GM19025 (cell line): ENCODE measurements around the gene ANXA11.
"Not testable (repeated sequence)": the region's sequence is repeated elsewhere in the genome, so short reads cannot be mapped to it uniquely, and the experiment has no call there.

Source experiments
- ATAC-seq: cut with Tn5 transposase; IDR thresholded peaks from one replicate; pipeline ENCODE4 v1.9.1; 2021; ENCODE audit warnings: mild to moderate bottlenecking, low read depth, moderate library complexity; ENCODE audit not compliant: unreplicated experiment

ANXA11 gene

GRCh38 chr10:80205477-80206276 lies at the start of gene ANXA11:
TSS of gene ANXA11 (minus strand) at chr10:80205537. CDS start at chr10:80172861, 32,676 bp downstream.
- ATAC-seq = peak; percentile 86

GRCh38 chr10:80254726-80255125 lies 49.4 kb upstream of the ANXA11 start:
- ATAC-seq = not testable (repeated sequence)

DNA sequence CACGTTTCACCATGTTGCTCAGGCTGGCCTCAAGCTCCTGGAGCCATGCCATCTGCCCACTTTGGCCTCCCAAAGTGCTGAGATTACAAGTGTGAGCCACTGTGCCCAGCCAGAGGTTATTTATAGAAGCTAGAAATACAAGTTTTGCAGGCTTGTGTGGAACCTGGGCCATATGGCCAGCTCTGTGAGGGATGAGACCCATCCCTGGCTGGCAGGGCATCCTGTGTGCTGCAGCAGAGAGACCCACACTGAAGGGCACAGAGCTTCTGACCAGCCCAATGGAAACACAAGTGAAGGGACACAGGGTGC lies 48.6 kb upstream of the ANXA11 start:
- ATAC-seq = not testable (repeated sequence)

- ATAC-seq = peak; percentile 57
These were observed 48.1 kb upstream of the ANXA11 start for GRCh38 chr10:80253266-80253962.

DNA sequence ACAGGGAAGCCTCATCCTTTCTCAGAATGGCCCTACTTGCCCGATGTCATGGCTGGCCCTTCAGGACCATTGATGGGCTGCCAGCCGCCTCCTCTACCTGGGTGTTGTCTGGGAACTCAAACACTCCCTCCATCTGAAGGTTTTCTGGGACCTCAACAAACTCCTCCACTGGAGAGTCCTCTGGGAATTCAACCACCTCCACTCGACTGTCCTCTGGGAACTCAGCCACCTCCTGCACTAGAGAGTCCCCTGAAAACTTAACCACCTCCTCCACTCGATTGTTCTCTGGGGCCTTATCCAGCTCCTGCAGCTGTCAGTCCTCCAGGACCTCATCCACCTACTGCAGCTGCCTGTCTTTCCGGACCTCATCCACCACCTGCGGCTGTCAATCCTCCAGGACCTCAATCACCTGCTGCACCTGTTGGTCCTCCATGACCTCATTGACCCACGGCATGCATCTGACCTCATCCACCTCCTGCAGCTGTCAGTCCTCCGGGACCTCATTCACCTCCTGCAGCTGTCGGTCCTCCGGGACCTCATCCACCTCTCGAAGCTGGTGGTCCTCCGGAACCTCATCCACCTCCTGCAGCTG lies 47.1 kb upstream of the ANXA11 start:
- no peak for ATAC-seq

GRCh38 chr10:80251703-80252280 lies 46.5 kb upstream of the ANXA11 start:
- not testable (repeated sequence) for ATAC-seq

DNA sequence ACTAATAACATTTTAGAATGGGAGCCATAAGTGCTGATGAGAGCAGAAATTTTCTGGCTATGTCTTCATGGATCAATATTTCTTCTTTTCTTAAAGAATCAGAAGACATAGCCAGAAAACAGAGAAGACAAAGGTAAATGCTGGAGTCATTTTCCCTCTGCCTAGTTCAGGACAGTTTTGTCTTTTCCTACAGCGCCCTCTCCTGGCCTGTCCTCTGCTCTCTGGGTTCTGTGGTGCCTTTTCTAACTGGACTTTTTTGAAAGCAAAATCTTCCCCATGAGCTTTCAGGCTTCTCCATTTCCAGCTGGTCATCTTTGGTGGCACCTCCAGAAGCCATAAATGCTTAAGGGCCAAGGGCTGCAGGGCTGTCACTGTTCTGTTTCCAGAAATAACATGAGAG lies 45.1 kb upstream of the ANXA11 start:
- not testable (repeated sequence) for ATAC-seq

DNA sequence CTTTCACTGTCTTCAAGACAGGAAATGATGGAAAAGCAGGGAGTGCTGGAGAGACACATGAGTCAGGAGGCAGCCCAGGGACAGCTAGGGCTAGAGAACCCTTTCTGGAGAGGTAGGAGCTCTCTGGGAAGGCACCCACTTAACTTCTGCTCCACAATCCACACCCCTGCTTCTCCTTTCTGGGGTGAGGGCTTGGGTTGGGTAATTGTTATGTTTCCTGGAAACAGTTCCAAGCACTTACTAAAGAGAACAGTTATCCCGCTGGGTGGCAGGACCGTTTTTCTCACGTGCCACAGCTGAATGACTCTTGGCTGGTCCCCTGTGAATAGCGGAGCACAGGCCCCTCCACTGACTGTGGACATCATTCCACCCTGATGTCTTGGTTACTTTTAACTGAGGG lies 44.6 kb upstream of the ANXA11 start:
- not testable (repeated sequence) for ATAC-seq

- not testable (repeated sequence) for ATAC-seq
These were observed 42.3 kb upstream of the ANXA11 start for GRCh38 chr10:80247611-80248010.

DNA sequence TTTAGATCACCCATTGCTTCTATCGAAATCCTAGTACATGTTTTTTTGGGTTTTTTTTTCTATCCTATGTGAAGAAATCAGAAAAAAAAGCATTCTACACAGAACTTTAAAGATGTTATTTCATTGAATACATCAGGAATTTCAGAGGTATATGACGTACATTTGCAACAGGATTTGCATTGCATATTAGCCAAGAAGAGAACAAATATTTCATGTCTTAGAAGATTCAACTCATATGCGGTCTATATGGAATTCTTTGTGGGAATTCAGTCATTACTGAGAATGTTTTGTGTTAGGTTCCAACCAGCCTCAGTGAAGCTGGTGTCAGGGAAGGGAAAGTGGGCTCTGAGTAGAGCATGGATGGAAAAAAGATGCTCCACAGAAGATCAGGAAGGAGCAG lies 39.0 kb upstream of the ANXA11 start:
- not testable (repeated sequence) for ATAC-seq

DNA sequence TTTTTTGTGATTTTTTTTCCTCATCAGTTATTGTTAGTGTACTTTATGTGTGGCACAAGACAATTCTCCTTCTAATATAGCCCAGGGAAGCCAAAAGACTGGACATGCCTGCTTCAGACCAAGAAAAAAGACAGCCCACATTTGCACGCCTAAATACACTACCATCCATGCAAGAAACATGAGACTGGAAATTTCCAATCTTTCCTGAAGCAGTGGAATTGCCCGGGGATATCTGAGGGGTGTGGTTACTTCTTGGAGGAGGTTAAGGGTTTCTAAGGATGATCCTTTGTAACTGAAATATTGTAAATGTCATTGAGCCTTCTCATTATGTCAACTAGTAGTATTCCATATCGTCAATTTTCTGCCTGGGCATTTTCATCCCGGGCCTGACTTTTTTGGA lies 37.0 kb upstream of the ANXA11 start:
- ATAC-seq = not testable (repeated sequence)

DNA sequence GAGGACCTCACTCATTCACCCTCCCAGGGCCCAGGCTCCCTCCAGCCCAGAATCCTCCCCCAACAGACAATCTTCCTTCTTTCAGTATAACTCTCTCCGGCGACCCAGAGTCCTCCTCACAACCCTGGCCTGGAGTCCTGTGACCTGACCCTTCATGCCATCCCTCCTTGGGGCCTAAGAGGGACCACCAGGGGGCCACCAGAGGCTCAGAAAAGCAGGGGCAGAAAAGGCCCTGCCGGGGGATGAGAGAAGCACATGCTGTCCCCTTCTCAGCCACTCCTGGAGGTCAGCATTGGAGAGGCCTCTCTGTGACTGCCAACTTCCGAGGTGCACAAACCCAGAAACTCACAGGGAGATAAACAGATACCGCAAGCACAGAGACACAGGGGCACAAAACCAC lies 31.1 kb upstream of the ANXA11 start:
- ATAC-seq = not testable (repeated sequence)

GRCh38 chr10:80234331-80235235 lies 29.2 kb upstream of the ANXA11 start:
- peak; percentile 100 for ATAC-seq

GRCh38 chr10:80233871-80234270 lies 28.5 kb upstream of the ANXA11 start:
- ATAC-seq = not testable (repeated sequence)

GRCh38 chr10:80226723-80227122 lies 21.4 kb upstream of the ANXA11 start:
- peak; percentile 72 for ATAC-seq

DNA sequence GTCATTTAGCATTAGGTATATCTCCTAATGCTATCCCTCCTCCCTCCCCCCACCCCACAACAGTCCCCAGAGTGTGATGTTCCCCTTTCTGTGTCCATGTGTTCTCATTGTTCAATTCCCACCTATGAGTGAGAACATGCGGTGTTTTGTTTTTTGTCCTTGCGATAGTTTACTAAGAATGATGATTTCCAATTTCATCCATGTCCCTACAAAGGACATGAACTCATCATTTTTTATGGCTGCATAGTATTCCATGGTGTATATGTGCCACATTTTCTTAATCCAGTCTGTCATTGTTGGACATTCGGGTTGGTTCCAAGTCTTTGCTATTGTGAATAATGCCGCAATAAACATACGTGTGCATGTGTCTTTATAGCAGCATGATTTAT lies 17.7 kb upstream of the ANXA11 start:
- not testable (repeated sequence) for ATAC-seq

DNA sequence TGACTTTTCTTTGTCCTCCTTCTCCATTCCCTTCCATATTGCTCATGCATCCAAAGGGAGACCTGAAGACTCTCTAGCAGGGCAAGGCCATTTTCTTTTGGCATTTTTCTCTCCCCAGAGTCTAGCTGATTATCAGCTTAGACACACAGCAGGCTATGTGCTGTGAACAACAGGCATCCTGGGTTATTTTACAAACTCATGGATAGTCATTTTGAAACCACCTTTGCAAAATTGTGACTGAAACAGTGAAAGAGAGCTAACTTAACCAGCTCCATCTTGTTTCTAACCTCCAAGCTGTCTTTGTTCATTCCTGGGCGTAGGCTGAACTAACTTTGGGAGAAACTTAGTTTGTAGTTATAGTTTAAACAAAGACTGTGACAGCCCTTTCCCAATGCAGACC lies 13.5 kb upstream of the ANXA11 start:
- peak; percentile 87 for ATAC-seq

DNA sequence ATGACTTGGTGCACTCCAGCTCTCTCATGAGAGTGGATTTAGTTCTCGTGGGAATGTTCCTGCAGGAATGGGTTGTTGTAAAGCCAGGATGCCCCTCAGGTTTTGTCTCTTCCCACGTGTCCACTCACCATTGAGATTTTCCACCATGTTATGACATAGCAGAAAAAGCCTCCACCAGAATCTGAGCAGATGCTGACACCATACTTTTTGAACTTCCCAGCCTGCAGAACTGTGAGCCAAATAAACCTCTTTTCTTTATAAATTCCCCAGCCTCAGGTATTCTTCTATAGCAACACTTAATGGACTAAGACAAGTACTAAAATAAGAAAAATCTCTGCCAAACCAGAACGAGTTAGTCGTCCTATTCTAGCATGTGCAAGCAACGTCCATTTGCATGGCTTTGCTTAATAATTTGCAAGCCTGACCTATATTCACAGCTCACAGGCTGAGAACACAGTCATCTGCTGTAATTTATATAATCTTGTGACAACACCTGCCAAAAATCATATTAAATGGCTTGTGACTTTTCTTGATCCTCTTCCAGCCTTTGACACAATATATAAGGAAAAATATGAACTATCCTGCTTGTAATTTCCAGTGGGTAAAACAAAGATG lies 9.1 kb upstream of the ANXA11 start:
- ATAC-seq = not testable (repeated sequence)

DNA sequence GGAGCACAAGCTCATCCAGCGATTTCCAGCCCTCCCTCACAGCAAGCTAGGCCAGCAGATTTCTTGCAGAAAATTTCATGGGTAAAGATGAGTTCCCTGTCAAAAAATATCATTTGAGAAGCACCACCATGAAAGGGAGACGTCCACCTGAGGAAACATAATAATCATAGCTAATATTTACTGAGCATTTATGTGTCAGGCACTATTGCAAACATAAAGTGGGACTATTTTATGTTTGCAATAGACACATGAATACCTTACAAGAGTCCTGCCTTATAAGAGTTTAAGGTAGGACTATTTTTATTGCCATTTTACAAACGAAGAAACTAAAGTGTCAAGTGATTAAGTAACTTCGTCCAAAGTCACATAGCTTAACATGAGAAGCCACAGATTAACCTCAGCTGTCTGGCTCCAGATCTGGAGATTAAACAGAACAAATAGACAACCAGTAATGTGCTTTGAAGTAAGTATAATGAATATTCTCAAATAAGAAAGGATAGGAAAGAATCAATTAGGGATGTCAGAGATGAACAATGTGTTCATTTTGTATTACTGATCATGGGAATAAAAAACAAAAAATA lies 7.3 kb upstream of the ANXA11 start:
- not testable (repeated sequence) for ATAC-seq
